HCEC 1CT (cell line): ENCODE results near the gene CCSER1.

ENCODE experiments used
- DNase-seq: peaks from one replicate; pipeline ENCODE4 v3.0.0-alpha.2; 2017

The CCSER1 gene

GRCh38 chr4:90127223-90127705 is at the start of gene CCSER1:
CCSER1 (plus strand) TSS chr4:90127394.
- no peak for DNase-seq

GRCh38 chr4:90078440-90078839 is 48.8 kb upstream of the CCSER1 start:
- no peak for DNase-seq

GRCh38 chr4:90080116-90080515 is 47.1 kb upstream of the CCSER1 start:
- DNase-seq = no peak

GRCh38 chr4:90081432-90082144 is 45.6 kb upstream of the CCSER1 start:
- no peak for DNase-seq

- no peak for DNase-seq
These were observed 44.7 kb upstream of the CCSER1 start for GRCh38 chr4:90082449-90082848.

GRCh38 chr4:90084277-90084966 is 42.8 kb upstream of the CCSER1 start:
- no peak for DNase-seq

GRCh38 chr4:90084967-90085295 is 42.3 kb upstream of the CCSER1 start:
- DNase-seq = no peak

- DNase-seq = no peak
These were observed 33.7 kb upstream of the CCSER1 start for GRCh38 chr4:90093526-90093925.

GRCh38 chr4:90095000-90095399 is 32.2 kb upstream of the CCSER1 start:
- no peak for DNase-seq

- DNase-seq = no peak
These were observed 27.4 kb upstream of the CCSER1 start for GRCh38 chr4:90099812-90100211.

- DNase-seq = no peak
These were observed 23.2 kb upstream of the CCSER1 start for GRCh38 chr4:90103991-90104390.

- DNase-seq = no peak
These were observed 21.9 kb upstream of the CCSER1 start for GRCh38 chr4:90105274-90105673.

- no peak for DNase-seq
These were observed 14.5 kb upstream of the CCSER1 start for GRCh38 chr4:90112715-90113114.

GRCh38 chr4:90113881-90114457 is 13.2 kb upstream of the CCSER1 start:
- no peak for DNase-seq

GRCh38 chr4:90118527-90119195 is 8.5 kb upstream of the CCSER1 start:
- no peak for DNase-seq

GRCh38 chr4:90120037-90120436 is 7.2 kb upstream of the CCSER1 start:
- DNase-seq = no peak

GRCh38 chr4:90120815-90121214 is 6.4 kb upstream of the CCSER1 start:
- DNase-seq = no peak

GRCh38 chr4:90121676-90122354 is 5.4 kb upstream of the CCSER1 start:
- no peak for DNase-seq

GRCh38 chr4:90122355-90122748 is 4.8 kb upstream of the CCSER1 start:
- DNase-seq = no peak

GRCh38 chr4:90124276-90124675 is 2.9 kb upstream of the CCSER1 start:
- no peak for DNase-seq

GRCh38 chr4:90126805-90127204 is 389 bp upstream of the CCSER1 start:
- DNase-seq = no peak

- no peak for DNase-seq
These were observed 632 bp downstream of the CCSER1 start for GRCh38 chr4:90127706-90128345.
